HepG2 (cell line): ENCODE results near the gene EPN2. TPM values are rescaled to one million over a fixed set of nuclear protein-coding genes. Genes with fewer than 3 reads are reported as not detected.

Experiments
- AKAP8 ChIP-seq: sonication (generic); formaldehyde crosslinking; IDR thresholded peaks from 2 replicates; pipeline ENCODE4 v1.5.1; 2020; ENCODE audit warnings: mild to moderate bottlenecking, missing genetic modification reagents
- ATF4 ChIP-seq, 2 experiments: fragments of 450-650 bp in 1 of 2; sonication (generic) in 1 of 2; formaldehyde crosslinking; IDR thresholded peaks; 2 replicates each; pipeline versions ENCODE4 v1.5.0 to v1.8.0; 2020 to 2022; ENCODE audit warnings: mild to moderate bottlenecking in 1 of 2, missing genetic modification reagents in 1 of 2
- CCAR2 ChIP-seq: fragments of 200-400 bp; formaldehyde crosslinking; optimal IDR thresholded peaks from 2 replicates; pipeline ENCODE3; 2018; ENCODE audit warnings: low read depth, mild to moderate bottlenecking, low read length, moderate library complexity
- FOXO1 ChIP-seq: sonication (generic); formaldehyde crosslinking; IDR thresholded peaks from 2 replicates; pipeline ENCODE4 v1.4.0; 2020; ENCODE audit warnings: missing genetic modification reagents
- GFI1 ChIP-seq: sonication (generic); formaldehyde crosslinking; IDR thresholded peaks from 2 replicates; pipeline ENCODE4 v1.5.0; 2020; ENCODE audit warnings: missing genetic modification reagents, mild to moderate bottlenecking, borderline replicate concordance
- HINFP ChIP-seq: sonication (generic); formaldehyde crosslinking; IDR thresholded peaks from 2 replicates; pipeline ENCODE4 v1.4.0; 2020; ENCODE audit warnings: low read depth, mild to moderate bottlenecking, missing genetic modification reagents
- HMG20A ChIP-seq: IDR thresholded peaks from 2 replicates; pipeline ENCODE4 v1.6.1; 2016; ENCODE audit warnings: borderline replicate concordance
- MED13 ChIP-seq: sonication (generic); formaldehyde crosslinking; IDR thresholded peaks from 2 replicates; pipeline ENCODE4 v1.5.0; 2020; ENCODE audit warnings: missing genetic modification reagents
- PLSCR1 ChIP-seq: sonication (generic); formaldehyde crosslinking; IDR thresholded peaks from 2 replicates; pipeline ENCODE4 v1.5.0; 2020; ENCODE audit warnings: missing genetic modification reagents, mild to moderate bottlenecking, borderline replicate concordance
- SALL1 ChIP-seq: sonication (generic); formaldehyde crosslinking; IDR thresholded peaks from 2 replicates; pipeline ENCODE4 v1.8.0; 2022; ENCODE audit warnings: mild to moderate bottlenecking, missing genetic modification reagents
- SIX4 ChIP-seq: sonication (generic); formaldehyde crosslinking; IDR thresholded peaks from 2 replicates; pipeline ENCODE4 v1.4.0; 2020; ENCODE audit warnings: missing genetic modification reagents
- SMAD1 ChIP-seq: sonication (generic); formaldehyde crosslinking; IDR thresholded peaks from 2 replicates; pipeline ENCODE4 v1.4.0; 2020; ENCODE audit warnings: missing genetic modification reagents, low read depth, mild to moderate bottlenecking, borderline replicate concordance
- STAT5B ChIP-seq: sonication (generic); formaldehyde crosslinking; IDR thresholded peaks from 2 replicates; pipeline ENCODE4 v1.4.0; 2020; ENCODE audit warnings: missing genetic modification reagents
- SUZ12 ChIP-seq: fragments of 150-350 bp; IDR thresholded peaks from 2 replicates; pipeline ENCODE4 v1.6.1; 2014; ENCODE audit warnings: low read depth, low read length
- TARDBP ChIP-seq: sonication (generic); formaldehyde crosslinking; IDR thresholded peaks from 2 replicates; pipeline ENCODE4 v1.8.0; 2022; ENCODE audit warnings: mild to moderate bottlenecking, missing genetic modification reagents
- TCF7L2 ChIP-seq: IDR thresholded peaks from 2 replicates; pipeline ENCODE4 v1.6.1; 2011; ENCODE audit warnings: mild to moderate bottlenecking, low read depth, low read length, moderate library complexity
- THYN1 ChIP-seq: sonication (generic); formaldehyde crosslinking; IDR thresholded peaks from 2 replicates; pipeline ENCODE4 v1.8.1; 2023; ENCODE audit warnings: low read depth, mild to moderate bottlenecking, moderate library complexity, missing genetic modification reagents, borderline replicate concordance
- WIZ ChIP-seq: sonication (generic); formaldehyde crosslinking; IDR thresholded peaks from 2 replicates; pipeline ENCODE4 v1.5.1; 2020; ENCODE audit warnings: mild to moderate bottlenecking, missing genetic modification reagents
- ZFAT ChIP-seq: sonication (generic); formaldehyde crosslinking; conservative IDR thresholded peaks from 2 replicates; pipeline ENCODE4 v1.8.1; 2023; ENCODE audit warnings: missing genetic modification reagents, inconsistent platforms
- ZNF180 ChIP-seq: sonication (generic); formaldehyde crosslinking; IDR thresholded peaks from 2 replicates; pipeline ENCODE4 v1.4.0; 2020; ENCODE audit warnings: low read depth, missing genetic modification reagents, borderline replicate concordance
- ZNF20 ChIP-seq: sonication (generic); formaldehyde crosslinking; IDR thresholded peaks from 2 replicates; pipeline ENCODE4 v1.4.0; 2020; ENCODE audit warnings: mild to moderate bottlenecking, moderate library complexity, missing genetic modification reagents
- ZNF275 ChIP-seq: sonication (generic); formaldehyde crosslinking; IDR thresholded peaks from 2 replicates; pipeline ENCODE4 v1.8.0; 2022; ENCODE audit warnings: missing genetic modification reagents, mild to moderate bottlenecking, inconsistent platforms, borderline replicate concordance
- ZNF333 ChIP-seq: sonication (generic); formaldehyde crosslinking; IDR thresholded peaks from 2 replicates; pipeline ENCODE4 v1.4.0; 2020; ENCODE audit warnings: mild to moderate bottlenecking, missing genetic modification reagents, borderline replicate concordance
- ZNF841 ChIP-seq: sonication (generic); formaldehyde crosslinking; IDR thresholded peaks from 2 replicates; pipeline ENCODE4 v1.8.1; 2023; ENCODE audit warnings: missing genetic modification reagents, borderline replicate concordance
- ZSCAN21 ChIP-seq: sonication (generic); formaldehyde crosslinking; IDR thresholded peaks from 2 replicates; pipeline ENCODE4 v1.8.0; 2022; ENCODE audit warnings: mild to moderate bottlenecking, missing genetic modification reagents, moderate library complexity, borderline replicate concordance
- ZSCAN30 ChIP-seq: sonication (generic); formaldehyde crosslinking; IDR thresholded peaks from 2 replicates; pipeline ENCODE4 v1.5.0; 2020; ENCODE audit warnings: mild to moderate bottlenecking, missing genetic modification reagents
- polyA plus RNA-seq, 8 experiments: library from polyadenylated mRNA; depleted of rRNA in 3 of 8; stranded (reverse) in 7 of 8; unstranded in 1 of 8; fragments of >200 nt; fragmentation: Illumina TruSeq in 4 of 8; extraction: Trizol in 4 of 8; gene quantifications; 2 replicates each; pipeline versions ENCODE4 v1.2.1 to v1.2.3, GENCODE V29; 2011 to 2016; ENCODE audit warnings: low read depth in 4 of 8, missing spikeins in 1 of 8, mixed read lengths in 1 of 8; ENCODE audit not compliant: insufficient read depth in 1 of 8
- total RNA-seq, 5 experiments: library from RNA; depleted of rRNA; stranded (reverse); fragments of >200 nt; fragmentation: Illumina TruSeq; extraction: Trizol; gene quantifications; 2 replicates each; pipeline ENCODE4 v1.2.3, GENCODE V29; 2016; ENCODE audit warnings: low read depth in 1 of 5

Gene EPN2
- total and polyA plus RNA-seq, 2 of the 13 experiments (the other 11 are each of a cell fraction or from before 2014, with no cell fraction given), result 7.8 to 19.2 TPM

GRCh38 chr17:19377602-19378415, 140.6 kb downstream of the EPN2 start (continued):
- no peak for TF ChIP-seq PLSCR1 (CRISPR knock-in tag)
- peak; percentile 5; the same call in 1 of the 2 replicates for TF ChIP-seq FOXO1 (CRISPR knock-in tag)
- TF ChIP-seq SIX4, result no peak
- TF ChIP-seq STAT5B (CRISPR knock-in tag), result no peak
- no peak; the same call in 1 of the 2 replicates for TF ChIP-seq AKAP8 (CRISPR knock-in tag)
- no peak for TF ChIP-seq WIZ (CRISPR knock-in tag)
- no peak for TF ChIP-seq ZNF180
- 0 out of 2 replicates have a peak, but pooled peaks have one; percentile 23 for TF ChIP-seq ZFAT (CRISPR knock-in tag)
- TF ChIP-seq GFI1, result peak; percentile 44; the same call in 1 of the 2 replicates
- no peak for TF ChIP-seq THYN1 (CRISPR knock-in tag)
- TF ChIP-seq SUZ12, result no peak
- TF ChIP-seq TARDBP (CRISPR knock-in tag), result no peak; the same call in 1 of the 2 replicates
- no peak for TF ChIP-seq CCAR2
- TF ChIP-seq MED13 (CRISPR knock-in tag), result no peak
- no peak for TF ChIP-seq ZNF841
- TF ChIP-seq ZNF275, result peak; percentile 74; the same call in 1 of the 2 replicates
- no peak for TF ChIP-seq HMG20A
- TF ChIP-seq TCF7L2, result no peak
- no peak for TF ChIP-seq ZNF333 (CRISPR knock-in tag)
- TF ChIP-seq ZSCAN21, result no peak
- no peak; the same call in 1 of the 2 replicates for TF ChIP-seq HINFP
- TF ChIP-seq ZNF20 (CRISPR knock-in tag), result no peak
- TF ChIP-seq SALL1 (CRISPR knock-in tag), result peak; percentile 58; the same call in 1 of the 2 replicates
- TF ChIP-seq SMAD1 (CRISPR knock-in tag), result no peak; the same call in 1 of the 2 replicates
- TF ChIP-seq ZSCAN30 (CRISPR knock-in tag), result no peak
- TF ChIP-seq ATF4 (CRISPR knock-in tag; IDR thresholded peaks at IDR 0.05), result no peak
